HG03159 (cell line): ENCODE measurements around the gene ATP5F1C.

Experiments used
- ATAC-seq: cut with Tn5 transposase; IDR thresholded peaks from one replicate; pipeline ENCODE4 v1.9.1; 2021; ENCODE audit warnings: mild to moderate bottlenecking, moderate library complexity; ENCODE audit not compliant: unreplicated experiment

Gene ATP5F1C

DNA sequence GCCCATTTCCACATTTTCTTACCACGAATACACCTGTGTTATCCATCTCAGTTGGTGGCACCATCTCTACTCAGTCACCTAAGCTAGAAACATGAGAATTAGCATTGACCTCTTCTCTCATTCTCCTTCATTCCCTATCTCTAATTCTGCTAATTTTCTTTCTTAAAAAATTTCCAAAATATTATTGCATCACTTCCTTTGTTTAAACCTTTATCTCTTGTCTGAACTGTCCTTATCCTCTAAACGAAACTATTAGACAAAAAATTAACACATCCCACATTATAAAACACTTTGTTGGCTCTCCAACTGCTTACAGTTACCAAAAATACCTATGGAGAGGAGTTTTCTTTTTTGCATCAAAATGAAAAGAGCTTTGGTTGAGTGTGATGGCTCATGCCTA lies 48.6 kb downstream of the ATP5F1C start:
- ATAC-seq = no peak

- ATAC-seq = no peak
Measured at GRCh38 chr10:7846591-7846990, 58.6 kb downstream of the ATP5F1C start.

DNA sequence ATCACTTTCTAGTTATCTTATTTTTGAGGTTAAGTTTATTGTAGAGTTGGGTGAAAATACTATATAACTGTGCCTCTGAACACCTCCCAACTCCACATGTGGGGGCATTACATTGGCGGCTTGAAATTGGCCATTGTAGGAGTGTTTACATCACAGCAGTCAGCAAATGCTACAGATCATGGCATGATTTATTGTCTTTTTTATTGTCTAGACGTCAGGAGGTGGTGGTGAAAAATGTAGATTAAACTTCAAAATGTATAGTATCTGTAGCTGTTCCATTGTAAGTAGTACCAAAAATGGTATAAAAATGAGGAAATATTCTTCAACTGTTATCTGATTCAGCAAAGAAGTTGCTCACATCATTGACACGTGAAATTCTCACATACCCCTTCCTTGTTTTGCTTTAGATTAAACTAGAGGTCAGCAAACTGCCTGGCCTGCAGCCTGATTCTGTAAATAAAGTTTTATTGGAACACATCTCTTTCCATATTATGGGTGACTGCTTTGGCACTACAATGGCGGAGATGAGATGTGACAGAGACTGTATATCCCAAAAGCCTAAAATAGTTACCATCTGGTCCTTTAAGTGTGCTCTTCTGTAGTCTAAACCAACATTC lies 65.4 kb downstream of the ATP5F1C start:
- no peak for ATAC-seq

- ATAC-seq = no peak
Measured at GRCh38 chr10:7853890-7854289, 65.9 kb downstream of the ATP5F1C start.

DNA sequence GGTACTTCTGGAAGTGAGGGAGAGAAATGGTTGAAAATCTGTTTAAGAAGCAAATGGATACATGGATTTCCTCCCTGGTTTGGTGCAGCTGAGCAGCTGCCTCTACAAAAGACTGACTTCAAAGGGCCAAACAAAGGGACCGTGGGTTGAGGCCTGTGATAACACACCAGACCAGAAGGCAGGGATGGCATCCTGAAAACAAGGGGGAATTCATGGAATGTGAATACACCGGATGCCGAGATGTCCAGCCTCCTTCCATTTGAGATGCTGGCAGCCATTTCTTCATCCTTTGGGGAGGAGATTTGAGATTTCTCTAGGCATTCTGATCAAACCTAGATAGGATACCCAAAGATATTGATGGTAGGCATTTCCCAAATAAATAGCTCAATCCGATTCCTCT lies 67.2 kb downstream of the ATP5F1C start:
- no peak for ATAC-seq

DNA sequence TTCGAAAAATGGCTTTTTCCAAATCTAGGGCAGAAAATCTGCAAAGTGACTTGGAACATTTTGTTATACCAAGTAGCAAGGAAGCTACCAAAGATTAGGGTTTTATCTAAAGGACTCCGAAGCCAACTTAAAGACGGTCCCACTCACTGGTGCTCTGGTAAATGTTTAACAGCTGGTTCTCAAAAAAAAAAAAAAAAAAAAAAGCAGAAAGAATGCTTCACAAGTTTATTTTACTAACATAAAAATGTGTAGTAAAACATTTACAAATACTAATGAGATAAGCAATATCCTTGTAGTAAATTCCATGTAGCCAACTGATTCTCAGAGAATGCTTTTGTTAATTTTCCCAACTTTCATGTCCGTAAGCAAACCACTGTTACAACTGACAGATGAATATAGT lies 68.7 kb downstream of the ATP5F1C start:
- ATAC-seq = no peak

DNA sequence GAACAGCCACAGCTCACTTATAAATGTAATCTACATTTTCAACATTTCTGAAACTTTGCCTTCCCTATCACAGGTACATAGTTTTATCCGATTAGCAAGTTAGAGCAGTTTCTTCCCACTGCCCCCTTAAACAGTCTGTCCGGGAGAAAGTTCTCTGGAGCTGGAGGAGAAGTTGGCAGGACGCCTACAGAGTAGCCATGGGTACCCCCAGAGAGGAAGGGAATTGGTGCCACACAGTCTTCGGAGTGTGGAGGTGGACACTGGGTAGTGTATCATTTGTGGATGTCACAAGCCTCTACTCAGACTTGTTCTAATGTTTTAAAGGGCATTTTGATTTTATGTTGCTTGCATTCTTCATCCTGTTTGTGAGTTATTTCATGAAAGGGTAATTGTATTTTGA lies 69.3 kb downstream of the ATP5F1C start:
- ATAC-seq = no peak
